Left lobe of liver (tissue), 2 donors: ENCODE results near the gene ETHE1. TPM values are rescaled to one million over a fixed set of nuclear protein-coding genes. Genes with fewer than 3 reads are reported as not detected.

Experiments
- ATAC-seq: fragments of 200-7000 bp; cut with Tn5 transposase; one replicate; pipeline ENCODE4 v1.9.1; 2020; ENCODE audit warnings: mild to moderate bottlenecking, moderate library complexity
- DNase-seq: peaks from one replicate; pipeline ENCODE4 v3.0.0-alpha.2; 2020; ENCODE audit warnings: low spot score
- total RNA-seq: library from RNA; stranded (reverse); gene quantifications from one replicate; pipeline ENCODE4 v1.2.1, GENCODE V29; 2021
- donor health status: DM: no; HTN: no; CAD: no; lungs with moderate emphysema.
- donor health status: DM: no; HTN: yes; CAD: no.

The ETHE1 gene, protein sequence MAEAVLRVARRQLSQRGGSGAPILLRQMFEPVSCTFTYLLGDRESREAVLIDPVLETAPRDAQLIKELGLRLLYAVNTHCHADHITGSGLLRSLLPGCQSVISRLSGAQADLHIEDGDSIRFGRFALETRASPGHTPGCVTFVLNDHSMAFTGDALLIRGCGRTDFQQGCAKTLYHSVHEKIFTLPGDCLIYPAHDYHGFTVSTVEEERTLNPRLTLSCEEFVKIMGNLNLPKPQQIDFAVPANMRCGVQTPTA
- total RNA-seq: 43.5 TPM

DNA sequence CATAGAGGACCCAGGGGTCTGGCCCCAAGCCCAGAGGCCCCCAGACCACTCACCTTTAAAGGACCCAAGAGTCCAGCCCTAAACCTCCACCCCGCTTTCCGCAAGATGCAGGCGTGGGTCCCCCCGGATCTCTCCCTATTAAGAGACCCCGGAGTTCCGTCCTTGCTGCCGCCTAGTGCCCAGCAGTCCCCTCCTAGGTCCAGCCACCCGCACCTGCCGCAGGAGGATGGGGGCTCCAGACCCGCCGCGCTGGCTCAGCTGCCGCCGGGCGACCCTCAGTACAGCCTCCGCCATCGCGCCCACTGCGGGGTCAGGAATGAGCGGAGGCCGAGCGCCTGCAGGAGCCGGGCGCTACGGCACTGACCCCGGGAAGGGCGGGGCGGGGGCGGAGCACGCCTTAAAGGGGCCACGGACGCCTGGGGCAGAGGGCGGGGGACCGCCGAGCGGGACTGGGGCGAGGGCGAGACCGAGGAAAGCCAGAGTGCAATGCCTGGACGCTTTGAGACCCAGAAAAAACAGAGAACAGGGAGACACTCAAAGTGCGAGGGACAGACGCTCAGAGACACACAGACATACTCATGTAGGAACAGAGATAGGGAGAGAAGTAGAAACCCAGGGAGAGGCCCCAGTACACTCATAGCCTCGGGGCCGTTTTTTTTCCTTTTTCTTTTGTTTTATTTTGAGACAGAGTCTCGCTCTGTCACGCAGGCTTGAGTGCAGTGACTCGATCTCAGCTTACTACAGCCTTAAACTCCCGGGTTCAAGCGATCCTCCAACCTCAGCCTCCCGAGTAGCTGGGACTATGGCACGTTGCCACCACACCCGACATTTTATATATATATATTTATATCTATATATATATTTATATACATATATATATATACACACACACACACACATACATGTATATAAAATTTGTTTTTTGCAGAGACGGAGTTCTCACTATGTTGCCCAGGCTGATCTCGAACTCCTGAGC, at the start of gene ETHE1:
Gene ETHE1, minus strand, starts transcription at position 318 of the 976 bp plus-strand sequence. Its CDS starts 24 bp downstream, at position 294.
- ATAC-seq: peak; percentile 91
- peak; percentile 92 for DNase-seq

DNA sequence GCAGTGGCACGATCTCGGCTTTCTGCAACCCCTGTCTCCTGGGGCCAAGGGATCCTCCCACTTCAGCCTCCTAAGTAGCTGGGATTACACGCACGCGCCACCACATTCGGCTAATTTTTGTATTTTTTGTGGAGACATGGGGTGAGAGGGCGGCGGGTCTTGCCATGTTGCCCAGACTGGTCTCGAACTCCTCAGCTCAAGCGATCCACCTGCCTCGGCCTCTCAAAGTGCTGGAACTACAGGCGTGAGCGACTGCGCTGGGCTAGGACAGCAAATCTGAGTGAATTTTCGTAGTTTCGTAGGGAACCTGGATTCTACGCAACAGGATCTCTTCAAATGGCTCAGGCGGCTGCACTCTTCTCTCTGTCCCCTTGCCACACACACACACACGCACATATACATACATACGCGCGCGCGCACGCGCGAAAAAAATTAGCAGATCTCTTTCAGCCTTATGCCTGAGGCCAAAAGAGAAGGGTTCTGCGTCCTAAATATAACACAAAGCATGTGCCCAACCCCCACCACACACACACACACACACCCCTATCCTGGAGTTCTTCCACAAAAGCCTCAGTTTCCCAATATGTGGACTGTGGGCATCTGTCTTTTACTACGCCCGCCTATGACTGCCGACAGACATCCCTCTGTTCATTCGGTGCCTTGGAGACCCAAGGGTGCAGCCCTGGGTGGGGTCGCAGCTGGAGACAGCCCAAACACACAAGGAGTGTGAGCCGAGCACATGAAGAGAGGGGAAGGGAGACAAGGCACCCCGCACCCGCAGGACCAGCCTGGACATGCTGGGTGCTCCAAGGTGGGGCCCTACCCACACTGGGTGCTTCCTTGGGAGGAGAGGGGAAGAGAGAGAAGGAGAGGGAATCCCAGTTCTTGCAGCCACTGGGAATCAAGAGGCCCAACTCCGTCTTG, 49.2 kb upstream of the ETHE1 start:
- peak; percentile 2 for ATAC-seq
- no peak for DNase-seq

DNA sequence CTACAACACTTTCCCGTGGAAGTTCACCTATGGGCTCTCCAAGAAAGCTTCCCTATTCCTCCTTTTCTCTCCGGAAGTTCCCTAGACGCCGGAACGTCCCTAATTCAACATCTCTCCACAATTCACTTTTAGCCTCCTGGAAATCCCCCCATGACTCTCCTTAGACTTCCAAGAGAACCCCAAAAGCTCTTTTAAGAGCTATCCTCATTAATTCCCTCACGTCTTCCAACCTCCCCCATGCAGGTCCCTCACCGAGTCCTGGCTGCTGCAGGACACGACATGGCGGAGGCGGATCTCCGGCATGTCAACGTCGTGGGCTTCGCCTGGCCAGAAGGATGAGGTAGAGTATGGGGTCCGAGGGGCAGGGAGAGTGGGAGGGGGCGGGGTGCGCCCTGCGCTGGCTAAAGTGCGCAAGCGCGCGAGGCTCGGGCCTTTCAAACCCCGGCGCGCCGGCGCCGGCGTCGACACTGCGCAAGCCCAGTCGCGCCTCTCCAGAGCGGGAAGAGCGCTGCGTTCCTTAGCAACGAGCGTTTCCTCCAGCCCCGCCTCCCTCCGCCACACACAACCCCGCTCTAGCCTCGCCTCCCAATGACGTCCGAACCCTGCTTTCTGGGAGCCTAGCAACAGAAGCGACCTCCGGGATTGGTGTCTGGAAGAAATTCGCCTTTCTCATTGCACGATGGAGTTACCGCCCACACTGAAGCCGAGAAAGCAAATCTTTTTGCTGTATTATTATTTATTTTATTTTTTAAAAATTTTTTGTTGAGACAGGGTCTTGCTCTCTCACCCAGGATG, 48.4 kb upstream of the ETHE1 start, which contains the start of the genes PINLYP and XRCC1:
Gene PINLYP, plus strand, starts transcription at position 646 of the 795 bp plus-strand sequence. CDS start 1,391 bp downstream, outside the sequence.
Gene XRCC1, minus strand, starts transcription at position 372 of the 795 bp plus-strand sequence. Its CDS starts 69 bp downstream, at position 303.
- peak; percentile 97 for DNase-seq
- peak; percentile 99 for ATAC-seq

DNA sequence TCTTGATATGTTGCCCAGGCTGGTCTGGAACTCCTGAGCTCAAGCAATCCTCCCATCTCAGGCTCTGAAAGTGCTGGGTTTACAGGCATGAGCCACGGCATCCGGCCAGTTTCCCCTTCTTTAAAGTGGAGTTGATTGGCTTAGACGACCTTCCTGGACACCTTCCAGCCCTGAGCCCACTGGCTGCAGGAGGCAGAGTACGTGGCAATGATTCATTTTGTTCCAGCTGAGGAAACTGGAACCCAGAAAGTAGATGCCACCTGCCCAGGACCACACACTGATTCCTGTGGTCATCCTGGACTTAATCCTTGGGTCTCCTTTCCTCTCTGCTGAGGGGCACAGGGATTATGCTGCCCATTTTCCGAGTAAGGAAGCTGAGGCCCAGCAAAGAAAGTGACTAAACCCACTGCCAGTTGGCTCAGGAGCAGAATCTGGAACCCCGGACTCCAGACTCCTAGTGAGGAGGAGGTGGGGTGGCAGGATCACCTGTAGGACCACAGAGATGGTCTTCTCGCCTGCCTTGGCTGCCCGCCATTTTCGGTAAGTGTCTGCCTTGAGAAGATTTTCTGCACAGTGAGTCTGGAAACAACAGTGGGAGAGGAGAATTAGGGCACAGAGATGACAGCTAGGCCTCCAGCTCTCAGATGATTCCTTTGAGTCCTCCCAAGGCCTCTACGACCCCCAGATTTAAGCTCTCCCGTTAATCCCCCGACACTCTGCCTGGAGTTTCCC, 47.6 kb upstream of the ETHE1 start:
- ATAC-seq (no peak), DNase-seq (no peak)

DNA sequence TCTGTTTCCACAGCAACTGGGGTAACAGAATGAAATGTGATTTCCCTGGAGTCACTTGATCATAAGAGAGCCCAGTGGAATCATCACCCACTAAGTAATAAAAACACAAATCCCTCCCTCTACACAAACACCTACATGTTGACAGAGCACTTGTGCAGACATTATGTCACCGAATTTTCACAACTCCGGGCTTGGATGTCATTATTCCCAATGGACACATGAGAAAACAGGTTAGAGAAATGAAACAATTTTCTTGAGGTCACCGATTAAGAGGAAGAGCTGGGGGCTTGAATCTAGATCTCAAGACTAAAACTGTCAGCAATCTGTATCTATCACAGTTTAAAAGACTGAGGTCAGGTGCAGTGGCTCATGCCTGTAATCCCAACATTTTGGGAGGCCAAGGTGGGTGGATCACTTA, 45.2 kb upstream of the ETHE1 start:
- DNase-seq: no peak
- ATAC-seq: no peak

DNA sequence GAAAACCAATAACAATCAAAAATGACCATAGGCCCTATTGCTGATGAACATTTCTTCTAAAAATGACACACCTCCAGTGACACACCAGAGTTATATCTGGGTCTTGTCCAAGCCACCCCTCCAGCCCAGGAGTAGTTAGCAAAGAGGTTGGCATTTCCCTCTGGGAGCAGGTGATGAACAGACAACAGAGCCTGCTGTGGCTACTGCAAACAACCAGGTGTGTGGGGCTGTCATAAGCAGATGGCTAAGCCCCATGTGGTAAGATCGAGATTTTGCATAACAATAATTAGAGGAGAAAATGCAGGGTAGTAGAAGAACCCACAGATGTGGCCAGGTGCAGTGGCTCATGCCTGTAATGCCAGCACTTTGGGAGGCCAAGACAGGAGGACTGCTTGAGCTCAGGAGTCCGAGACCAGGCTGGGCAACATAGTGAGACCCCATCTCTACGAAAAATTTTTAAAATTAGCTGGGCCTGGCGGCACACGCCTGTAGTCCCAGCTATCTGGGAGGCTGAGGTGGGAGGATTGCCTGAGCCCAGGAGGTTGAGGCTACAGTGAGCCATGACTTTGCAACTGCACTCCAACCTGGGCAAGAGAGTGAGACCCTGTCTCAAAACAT, 43.3 kb upstream of the ETHE1 start:
- DNase-seq: no peak
- no peak for ATAC-seq

DNA sequence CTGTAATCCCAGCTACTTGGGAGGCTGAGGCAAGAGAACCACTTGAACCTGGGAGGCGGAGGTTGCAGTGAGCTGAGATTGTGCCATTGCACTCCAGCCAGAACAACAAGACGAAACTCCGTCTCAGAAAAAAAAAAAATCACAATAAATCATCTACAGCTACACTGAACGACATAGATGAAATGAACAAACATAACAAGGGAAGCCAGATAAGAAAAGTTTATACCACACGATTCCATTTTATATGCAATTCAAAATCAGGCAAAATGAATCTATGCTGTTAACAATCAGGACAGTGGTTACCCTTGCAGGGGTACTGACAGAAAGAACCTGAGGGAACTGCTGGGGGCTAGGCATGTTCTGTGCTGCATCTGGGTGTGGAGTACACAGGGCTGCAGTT, 42.7 kb upstream of the ETHE1 start:
- ATAC-seq (no peak), DNase-seq (no peak)

DNA sequence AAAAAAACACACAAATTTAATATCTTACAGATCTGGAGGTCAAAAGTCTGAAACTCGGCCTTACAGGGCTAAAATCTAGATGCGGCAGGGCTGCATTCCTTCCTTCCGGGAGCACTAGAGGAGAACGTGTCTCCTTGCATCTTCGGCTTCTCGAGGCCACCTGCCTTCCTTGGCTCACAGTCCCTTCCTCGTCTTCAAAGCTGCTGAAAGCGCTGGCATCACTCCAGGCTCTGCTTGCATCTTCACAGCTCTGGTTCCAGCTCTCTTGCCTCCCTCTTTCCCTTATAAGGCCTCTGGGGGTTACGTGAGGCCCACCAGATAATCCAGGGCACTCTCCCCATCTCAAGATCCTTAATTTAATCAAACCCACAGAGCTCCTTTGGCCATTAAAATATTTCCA, 37.8 kb upstream of the ETHE1 start:
- no peak for ATAC-seq
- DNase-seq: no peak

DNA sequence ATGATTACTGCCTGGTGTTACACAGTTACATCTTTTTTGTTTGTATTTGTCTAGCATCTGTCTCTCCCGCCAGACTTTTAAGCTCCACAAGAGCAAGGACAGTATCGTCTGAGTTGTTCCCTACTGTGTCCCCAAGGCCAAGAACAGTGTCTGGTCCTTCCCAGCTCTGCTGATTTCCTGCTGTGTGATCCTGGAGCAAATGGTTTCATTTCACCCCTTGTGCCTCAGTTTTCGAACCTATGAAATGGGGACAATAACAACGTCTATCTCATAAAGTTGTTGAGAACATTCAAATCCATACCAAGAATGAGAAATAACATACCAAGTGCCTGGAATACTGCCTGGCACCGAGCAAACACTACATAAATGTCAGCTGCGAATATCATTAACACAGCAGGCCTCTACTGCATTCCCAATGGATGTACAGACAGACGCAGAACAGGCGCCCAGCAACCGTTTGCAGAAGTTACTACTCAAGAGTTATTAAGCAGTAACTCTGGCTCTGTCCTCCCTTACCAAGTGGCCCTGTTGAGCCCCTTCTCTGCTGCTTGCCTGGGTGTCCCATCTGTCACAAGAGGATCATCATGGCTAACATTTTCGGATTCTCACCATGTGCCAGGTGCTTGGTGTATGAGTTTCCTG, 36.9 kb upstream of the ETHE1 start:
- ATAC-seq (no peak), DNase-seq (no peak)

DNA sequence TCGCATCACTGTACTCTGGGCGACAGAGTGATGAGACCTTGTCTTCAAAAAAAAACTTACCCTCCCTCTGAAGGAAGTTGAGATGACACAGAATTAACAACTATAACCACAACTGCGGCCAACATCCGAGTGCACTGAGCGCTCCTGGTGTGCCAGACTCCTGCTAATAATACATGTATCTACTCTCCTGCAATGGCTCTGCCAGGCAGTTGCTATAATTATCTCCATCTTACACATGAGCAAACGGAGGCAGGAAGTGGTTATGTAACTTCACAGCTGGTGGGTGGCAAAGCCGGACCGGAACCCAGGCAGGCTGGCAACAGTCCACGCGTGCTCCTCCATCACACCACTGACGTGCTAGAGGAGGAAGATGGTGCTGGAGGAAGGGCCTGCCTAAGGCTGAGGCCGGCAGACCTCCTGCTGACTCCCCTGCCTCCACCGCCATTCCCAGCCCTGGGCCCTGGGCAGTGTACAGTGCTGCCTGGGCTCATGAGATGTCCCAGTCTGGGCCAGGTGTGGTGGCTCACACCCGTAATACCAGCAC, 35.8 kb upstream of the ETHE1 start:
- peak; percentile 40 for ATAC-seq

DNA sequence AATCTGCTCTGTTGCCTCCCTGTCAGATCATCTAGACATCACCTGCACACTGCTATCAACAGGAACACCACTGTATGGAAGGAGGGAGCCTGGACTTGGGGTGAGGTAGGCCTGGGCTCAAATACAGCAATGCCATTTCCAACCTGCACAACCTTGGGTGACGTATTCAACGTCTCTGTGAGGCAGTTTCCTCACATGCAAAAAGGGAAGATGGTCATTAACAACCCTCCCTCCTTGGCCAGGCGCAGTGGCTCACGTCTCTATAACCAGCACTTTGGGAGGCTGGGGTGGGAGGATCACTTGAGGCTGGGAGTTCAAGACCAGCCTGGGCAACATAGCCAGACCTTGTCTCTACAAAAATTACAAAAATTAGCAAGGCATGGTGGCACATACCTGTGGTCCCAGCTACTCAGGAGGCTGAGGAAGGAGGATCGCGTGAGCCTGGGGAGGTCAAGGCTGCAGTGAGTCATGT, 35.3 kb upstream of the ETHE1 start:
- ATAC-seq (no peak), DNase-seq (no peak)

More for the DNA sequence above, 35.8 kb upstream of the ETHE1 start:
- DNase-seq: peak; percentile 55

DNA sequence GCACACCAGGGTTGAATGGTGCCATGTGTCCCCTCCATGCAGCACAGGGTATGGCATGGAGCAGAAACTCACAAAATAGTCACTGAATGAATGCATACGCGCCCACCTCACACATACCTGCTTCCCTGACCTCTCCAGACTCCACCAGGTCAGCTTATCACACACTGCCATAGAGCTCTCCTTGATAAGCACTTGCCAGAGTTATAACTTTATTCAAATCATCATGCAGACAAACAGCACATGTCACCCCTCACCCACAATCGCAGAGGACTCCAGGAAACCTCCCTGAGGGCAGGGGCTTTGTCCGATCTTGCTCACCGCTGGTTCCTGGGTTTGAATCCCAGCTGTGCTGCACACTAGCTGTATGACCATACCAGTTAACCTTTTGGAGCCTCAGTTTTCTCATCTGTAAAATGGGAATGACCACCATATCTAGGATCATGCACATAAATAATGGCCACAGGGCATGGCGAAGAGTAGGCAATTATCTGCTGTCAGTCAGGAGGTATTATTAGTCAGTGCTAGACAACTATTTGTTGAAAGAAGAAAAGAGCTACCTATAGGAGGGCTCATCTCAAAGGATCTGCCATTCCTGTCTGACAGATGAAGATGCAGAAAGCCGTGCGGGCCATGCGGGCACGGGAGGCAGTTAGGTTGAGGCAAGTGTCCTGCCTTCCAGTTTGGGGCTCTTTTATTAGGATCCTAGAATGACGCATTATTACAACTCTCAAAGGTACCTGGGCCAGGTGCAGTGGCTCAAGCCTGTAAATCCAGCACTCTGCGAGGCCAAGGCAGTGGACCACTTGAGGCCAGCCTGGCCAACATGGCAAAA, 34.4 kb upstream of the ETHE1 start:
- no peak for DNase-seq
- ATAC-seq: no peak

DNA sequence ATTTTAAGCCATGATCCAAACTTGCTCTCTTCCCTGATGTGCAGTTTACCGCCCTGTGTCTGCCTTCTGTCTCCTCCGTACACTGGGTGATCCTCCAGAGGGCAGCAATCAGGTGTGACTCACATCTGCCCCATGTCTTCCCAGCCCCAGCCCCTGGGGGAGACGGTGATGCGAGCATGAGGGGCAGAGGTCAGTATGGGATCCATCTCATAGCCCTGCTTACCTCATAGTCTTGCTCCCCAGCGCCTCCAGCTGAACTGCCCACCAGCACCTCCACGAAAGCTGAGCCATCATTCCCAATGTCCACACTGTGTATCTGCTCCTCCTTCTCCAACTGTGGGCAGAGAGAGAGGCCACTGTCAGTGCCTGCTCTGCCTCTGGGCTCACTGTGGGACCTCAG, 33.7 kb upstream of the ETHE1 start:
- peak; percentile 32 for ATAC-seq

DNA sequence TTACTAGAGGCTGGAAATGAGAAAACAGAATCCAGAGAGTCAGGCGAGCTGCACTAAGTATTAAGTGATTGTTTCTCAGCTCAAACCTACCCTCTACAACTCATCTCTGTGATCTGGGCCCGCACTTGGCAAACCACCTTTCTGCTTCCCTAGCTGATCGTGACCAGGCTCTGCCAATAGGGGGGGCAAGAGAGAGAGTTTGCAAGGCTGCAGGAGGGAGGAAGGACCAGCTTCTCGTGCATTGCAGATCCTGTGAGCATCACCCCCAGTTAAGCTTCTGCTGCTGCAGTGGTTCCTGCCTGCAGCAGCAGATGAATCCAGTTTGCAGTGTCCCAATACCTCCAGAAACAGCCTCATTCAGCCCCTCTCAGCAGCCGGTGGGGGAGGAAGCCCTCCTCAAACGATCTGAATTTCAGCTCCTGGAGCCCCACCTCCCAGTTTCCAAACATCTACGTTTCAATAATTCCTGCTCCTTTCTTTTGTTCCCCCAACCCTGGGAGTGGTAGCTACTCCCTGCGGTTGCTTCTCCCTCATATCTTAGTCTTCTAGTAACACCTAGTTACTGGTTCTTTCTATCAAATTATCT, 28.3 kb upstream of the ETHE1 start:
- peak; percentile 69 for DNase-seq
- ATAC-seq: peak; percentile 98

More for the DNA sequence above, 33.7 kb upstream of the ETHE1 start:
- DNase-seq: no peak

DNA sequence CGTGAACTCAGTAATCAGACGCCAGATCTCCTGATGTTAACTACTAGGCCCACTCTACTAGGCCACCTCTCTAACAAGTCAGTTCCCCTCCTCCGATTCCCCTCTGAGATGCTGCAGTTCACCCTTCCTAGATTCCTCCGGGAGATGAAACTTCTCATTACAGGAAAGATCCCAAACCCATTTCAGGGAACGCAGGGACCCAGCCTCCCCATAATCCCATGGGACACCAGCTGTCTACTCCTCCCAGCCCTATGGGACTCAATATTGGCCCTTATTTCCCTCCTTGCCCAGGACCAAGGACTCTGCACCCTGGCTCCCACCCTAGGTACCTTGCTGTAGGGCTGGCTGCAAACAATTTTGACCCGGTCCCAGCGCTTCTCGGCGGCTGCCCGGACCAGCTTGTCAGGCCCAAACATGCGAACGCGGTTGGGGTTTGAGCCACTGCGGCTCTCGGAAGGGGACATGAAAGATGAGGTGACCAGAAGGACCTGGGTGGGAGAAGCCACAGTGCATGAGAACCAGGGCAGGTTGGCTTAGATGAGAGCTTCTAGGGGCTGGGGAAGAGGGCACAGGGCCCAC, 27.4 kb upstream of the ETHE1 start:
- ATAC-seq: no peak
- no peak for DNase-seq

DNA sequence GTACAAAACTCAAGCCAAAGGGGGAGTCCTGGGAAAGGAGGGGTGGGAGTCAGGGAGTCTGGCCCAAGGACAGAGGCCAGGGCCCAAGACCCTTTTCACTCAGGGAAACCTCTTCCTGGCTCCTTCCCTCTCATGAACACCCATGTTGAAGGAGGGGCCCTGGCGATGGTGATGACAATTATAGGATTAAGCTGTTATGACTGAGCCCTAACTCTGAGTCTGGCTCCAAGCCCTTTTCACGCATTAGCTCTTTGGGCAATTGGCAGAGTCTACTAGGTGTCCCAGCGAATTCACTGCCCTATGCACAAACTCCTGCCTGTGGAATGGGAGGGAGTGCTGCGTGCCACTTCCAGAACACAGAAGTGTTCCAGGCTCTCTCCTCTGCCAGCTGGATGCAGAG, 26.7 kb upstream of the ETHE1 start:
- DNase-seq: no peak
- ATAC-seq: no peak
